Upper lobe of left lung (tissue), 6 donors: ENCODE data around the gene B4GALNT4. TPM values are rescaled to one million over a fixed set of nuclear protein-coding genes. Genes with fewer than 3 reads are reported as not detected.
"Not testable (repeated sequence)": the region's sequence is repeated elsewhere in the genome, so short reads cannot be mapped to it uniquely, and the experiment has no call there.

Experiments
- ATAC-seq, 2 donors: fragments of 200-7000 bp; cut with Tn5 transposase; one replicate each; pipeline ENCODE4 v1.9.1; 2022; ENCODE audit warnings: mild to moderate bottlenecking in 2 of 2, moderate library complexity in 2 of 2; ENCODE audit not compliant: low FRiP score in 2 of 2
- DNase-seq, 2 donors: peaks; one replicate each; pipeline ENCODE4 v3.0.0-alpha.2; 2019 to 2020
- H3K27ac ChIP-seq, 4 donors: fragments of 200-600 bp; sonication (generic); one replicate each; pipeline ENCODE4 v1.5.1; 2016 to 2019
- H3K27me3 ChIP-seq, 4 donors: fragments of 200-600 bp; sonication (generic); one replicate each; pipeline ENCODE4 v1.5.1; 2017 to 2019
- H3K36me3 ChIP-seq, 4 donors: fragments of 200-600 bp; sonication (generic); one replicate each; pipeline ENCODE4 v1.5.1; 2016 to 2019
- H3K4me1 ChIP-seq, 4 donors: fragments of 200-600 bp; sonication (generic); one replicate each; pipeline ENCODE4 v1.5.1; 2018 to 2019
- H3K4me3 ChIP-seq, 4 donors: fragments of 200-600 bp; sonication (generic); one replicate each; pipeline ENCODE4 v1.5.1; 2017 to 2019; ENCODE audit warnings: mild to moderate bottlenecking in 2 of 4, moderate library complexity in 1 of 4
- H3K9me3 ChIP-seq, 4 donors: fragments of 200-600 bp; sonication (generic); one replicate each; pipeline ENCODE4 v1.5.1; 2018 to 2019
- EP300 ChIP-seq, 4 donors: sonication (generic); formaldehyde crosslinking; IDR thresholded peaks; one replicate each; pipeline ENCODE4 v1.5.1; 2017; ENCODE audit warnings: antibody characterized with exemption in 4 of 4, control low read depth in 2 of 4
- POLR2A ChIP-seq, 4 donors: fragments of 450-650 bp; IDR thresholded peaks; one replicate each; pipeline ENCODE4 v1.5.1; 2016 to 2017; ENCODE audit warnings: antibody characterized with exemption in 4 of 4, mild to moderate bottlenecking in 2 of 4
- POLR2AphosphoS5 ChIP-seq, 2 donors: sonication (generic); formaldehyde crosslinking; IDR thresholded peaks; one replicate each; pipeline ENCODE4 v1.5.1; 2017; ENCODE audit warnings: antibody characterized with exemption in 2 of 2
- WGBS, 2 donors: methylation state at CpG; one replicate each; pipeline ENCODE4 v1.1.5; 2017 to 2018; 5-methylcytosine and 5-hydroxymethylcytosine counted together
- total RNA-seq, 6 donors: library from RNA; depleted of rRNA in 4 of 6; stranded (reverse); fragments of >200 nt in 4 of 6; gene quantifications; one replicate each; pipeline versions ENCODE4 v1.1.0 to v1.2.1, GENCODE V29; 2016 to 2021
- TF ChIP-seq, protein P1 (sequence below), 6 experiments: fragments of 450-650 bp in 4 of 6; fragments of 200-600 bp in 2 of 6; sonication (generic) in 2 of 6; IDR thresholded peaks; one replicate each; pipeline ENCODE4 v1.5.1; 2016 to 2019; ENCODE audit warnings: antibody characterized with exemption in 6 of 6
- donor health status: DM: no; HTN: no; CAD: no; lungs with moderate emphysema.
- donor health status: DM: no; HTN: yes; CAD: no; lungs with severe emphysema.

B4GALNT4 gene
- total RNA-seq, 6 donors from 2014 or later, result 0.23 to 2.1 (median 0.54) TPM; not detected in 1

DNA sequence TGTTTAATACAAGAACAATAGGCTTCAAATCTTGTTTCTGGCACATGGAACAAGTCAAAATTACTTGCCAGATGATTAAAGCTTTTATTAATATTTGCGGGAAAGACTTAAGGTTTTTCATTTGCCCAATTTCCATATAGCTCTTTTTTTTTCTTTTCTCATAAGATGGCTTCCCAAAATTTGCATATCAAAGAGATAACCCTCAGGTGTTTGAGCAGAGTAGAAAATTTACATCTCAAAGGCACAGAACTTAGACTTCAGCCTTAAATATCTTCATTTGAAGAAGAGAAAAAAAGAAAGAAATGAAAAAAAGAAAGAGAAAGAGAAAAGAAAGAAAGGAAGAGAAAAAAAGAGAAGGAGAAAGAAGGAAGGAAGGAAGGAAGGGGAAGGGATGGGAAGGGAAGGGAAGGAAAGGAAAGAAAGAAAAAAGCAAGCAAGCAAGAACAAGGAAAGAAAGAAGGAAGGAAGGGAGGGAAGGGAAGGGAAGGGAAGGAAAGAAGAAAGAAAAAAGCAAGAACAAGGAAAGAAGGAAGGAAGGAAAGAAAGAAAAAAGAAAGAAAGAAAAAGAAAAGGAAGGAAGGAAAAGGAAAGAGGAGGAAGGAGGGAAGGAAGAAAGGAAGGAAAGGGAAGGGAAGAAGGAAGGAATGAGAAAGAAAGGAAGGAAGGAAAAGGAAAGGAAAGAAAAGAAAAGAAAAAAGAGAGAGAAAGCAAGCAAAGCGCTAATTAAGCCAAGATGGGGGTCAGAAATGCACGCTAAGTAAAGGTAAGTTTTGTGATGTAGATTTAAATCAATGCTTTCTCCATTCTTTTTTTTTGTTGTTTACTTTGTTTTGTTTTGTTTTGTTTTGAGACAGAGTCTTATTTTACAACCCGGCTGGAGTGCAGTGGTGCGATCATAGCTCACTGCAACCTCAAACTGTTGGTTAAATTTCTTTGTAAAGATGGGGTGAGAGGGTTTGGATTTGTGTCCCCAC, 28.5 kb upstream of the B4GALNT4 start:
- 61 to 67% methylated on average over 5 of the region's 5 CpGs for WGBS, 2 donors
- DNase-seq, result no peak
- Histone ChIP-seq H3K27ac (peak overlapping the region in 2 of 4 donors; percentile 25 to 51), H3K36me3 (no peaks in the 10 kb centered on the region), H3K4me1 (peaks cover 9 to 12% (median 10%) of the 10 kb centered on the region in 4 donors), H3K9me3 (no peaks in the 10 kb centered on the region), H3K4me3 (no peak overlapping the region), H3K27me3 (no peaks in the 10 kb centered on the region)
- TF ChIP-seq POLR2AphosphoS5 (IDR thresholded peaks at IDR 0.05) (no peak), EP300 (IDR thresholded peaks at IDR 0.05) (no peak), POLR2A (IDR thresholded peaks at IDR 0.05) (no peak)
- TF ChIP-seq, protein P1, sequence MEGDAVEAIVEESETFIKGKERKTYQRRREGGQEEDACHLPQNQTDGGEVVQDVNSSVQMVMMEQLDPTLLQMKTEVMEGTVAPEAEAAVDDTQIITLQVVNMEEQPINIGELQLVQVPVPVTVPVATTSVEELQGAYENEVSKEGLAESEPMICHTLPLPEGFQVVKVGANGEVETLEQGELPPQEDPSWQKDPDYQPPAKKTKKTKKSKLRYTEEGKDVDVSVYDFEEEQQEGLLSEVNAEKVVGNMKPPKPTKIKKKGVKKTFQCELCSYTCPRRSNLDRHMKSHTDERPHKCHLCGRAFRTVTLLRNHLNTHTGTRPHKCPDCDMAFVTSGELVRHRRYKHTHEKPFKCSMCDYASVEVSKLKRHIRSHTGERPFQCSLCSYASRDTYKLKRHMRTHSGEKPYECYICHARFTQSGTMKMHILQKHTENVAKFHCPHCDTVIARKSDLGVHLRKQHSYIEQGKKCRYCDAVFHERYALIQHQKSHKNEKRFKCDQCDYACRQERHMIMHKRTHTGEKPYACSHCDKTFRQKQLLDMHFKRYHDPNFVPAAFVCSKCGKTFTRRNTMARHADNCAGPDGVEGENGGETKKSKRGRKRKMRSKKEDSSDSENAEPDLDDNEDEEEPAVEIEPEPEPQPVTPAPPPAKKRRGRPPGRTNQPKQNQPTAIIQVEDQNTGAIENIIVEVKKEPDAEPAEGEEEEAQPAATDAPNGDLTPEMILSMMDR (IDR thresholded peaks at IDR 0.05), result no peak
- no peak for ATAC-seq

DNA sequence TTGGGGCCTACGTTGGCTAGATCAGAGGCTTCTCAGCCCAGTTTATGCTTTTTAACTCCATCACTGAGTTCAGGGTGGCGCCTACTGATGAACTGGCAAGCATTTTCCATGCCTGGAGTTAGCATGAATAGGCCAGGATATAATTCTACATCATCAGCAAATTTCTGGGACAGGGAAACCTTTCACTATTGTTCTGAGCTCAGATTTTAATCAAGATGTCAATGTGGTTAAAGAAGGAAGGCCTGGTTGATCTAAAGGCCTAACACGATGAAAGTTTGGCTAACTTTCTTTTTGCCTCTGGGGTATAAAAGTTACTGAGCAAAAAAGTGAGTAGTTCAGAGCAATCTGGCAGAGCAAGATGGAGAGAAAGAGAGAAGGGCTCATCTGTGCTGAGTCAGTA, 27.0 kb upstream of the B4GALNT4 start:
- no peak for TF ChIP-seq EP300 (IDR thresholded peaks at IDR 0.05)
- TF ChIP-seq, protein P1 (IDR thresholded peaks at IDR 0.05), result no peak
- TF ChIP-seq POLR2A (IDR thresholded peaks at IDR 0.05), result no peak
- no peak for TF ChIP-seq POLR2AphosphoS5 (IDR thresholded peaks at IDR 0.05)
- Histone ChIP-seq H3K27me3 (no peaks in the 10 kb centered on the region), H3K9me3 (no peaks in the 10 kb centered on the region), H3K36me3 (no peaks in the 10 kb centered on the region), H3K4me3 (no peak overlapping the region), H3K27ac (peak overlapping the region in 3 of 4 donors; percentile 8 to 51 (median 25)), H3K4me1 (peaks cover 0 to 4% (median 0%) of the 10 kb centered on the region in 4 donors)
- 52 to 60% methylated on average over 3 of the region's 3 CpGs for WGBS, 2 donors
- ATAC-seq, result no peak
- no peak for DNase-seq

DNA sequence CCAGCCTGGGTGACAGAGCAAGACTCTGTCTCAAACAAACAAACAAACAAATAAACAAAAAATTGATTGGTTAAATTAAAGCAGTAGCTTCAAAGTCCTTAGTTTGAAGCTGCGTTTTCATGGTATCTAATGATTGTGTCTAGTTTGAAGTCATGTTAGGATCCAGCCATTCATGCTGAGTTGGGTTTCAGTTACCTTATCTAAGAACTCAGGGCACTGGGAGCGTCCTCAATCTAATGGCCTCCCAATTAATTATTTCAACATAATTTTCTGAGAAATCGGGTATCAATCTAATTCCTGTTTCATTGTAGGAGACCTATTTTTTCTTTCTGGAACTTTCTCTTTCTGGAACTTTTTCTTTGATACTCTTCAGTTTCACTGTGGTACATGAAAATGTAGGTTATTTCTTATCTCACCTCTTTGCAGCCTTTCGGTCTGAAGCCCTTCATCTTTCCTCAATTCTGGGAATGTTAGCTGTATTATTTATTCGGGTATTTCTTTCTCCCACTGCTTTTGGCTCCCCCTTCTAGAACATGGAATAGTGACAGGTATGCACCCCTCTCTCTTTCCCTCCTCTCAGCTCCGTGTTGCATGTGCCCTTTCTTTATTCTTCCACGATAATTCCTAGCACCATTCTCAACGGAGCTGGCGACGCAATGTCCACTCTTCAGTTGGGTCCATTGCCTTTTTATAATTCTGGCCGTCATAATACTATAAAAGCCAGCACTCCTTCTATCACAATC, 24.3 kb upstream of the B4GALNT4 start:
- no peak overlapping the region for H3K27ac ChIP-seq
- no peak overlapping the region for H3K4me3 ChIP-seq
- ATAC-seq (no peak), DNase-seq (no peak)
- H3K9me3 ChIP-seq, result no peaks in the 10 kb centered on the region
- TF ChIP-seq EP300 (IDR thresholded peaks at IDR 0.05) (no peak), POLR2A (IDR thresholded peaks at IDR 0.05) (no peak), POLR2AphosphoS5 (IDR thresholded peaks at IDR 0.05) (no peak)
- TF ChIP-seq, protein P1 (IDR thresholded peaks at IDR 0.05), result no peak
- no peaks in the 10 kb centered on the region for H3K27me3 ChIP-seq
- no peaks in the 10 kb centered on the region for H3K36me3 ChIP-seq
- 88 to 93% methylated on average over 11 of the region's 11 CpGs for WGBS, 2 donors
- H3K4me1 ChIP-seq, result peaks cover 0 to 4% (median 0%) of the 10 kb centered on the region in 4 donors

DNA sequence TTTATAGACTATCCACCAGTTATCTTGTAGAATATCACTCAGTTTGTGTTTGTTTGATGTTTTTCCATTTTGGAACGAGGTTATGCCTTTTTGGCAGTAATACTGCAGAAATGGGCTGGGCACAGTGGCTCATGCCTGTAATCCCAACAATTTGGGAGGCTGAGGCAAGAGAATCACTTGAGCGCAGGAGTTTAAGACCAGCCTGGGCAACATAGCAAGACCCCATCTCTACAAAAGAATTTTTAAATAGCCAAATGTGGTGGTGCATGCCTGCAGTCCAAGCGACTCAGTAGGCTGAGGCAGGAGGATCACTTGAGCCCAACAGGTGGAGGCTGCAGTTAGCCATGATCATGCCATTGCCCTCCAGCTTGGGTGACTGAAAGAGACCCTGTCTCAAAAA, 22.8 kb upstream of the B4GALNT4 start:
- no peak for TF ChIP-seq POLR2AphosphoS5 (IDR thresholded peaks at IDR 0.05)
- no peak for TF ChIP-seq EP300 (IDR thresholded peaks at IDR 0.05)
- TF ChIP-seq, protein P1 (IDR thresholded peaks at IDR 0.05), result no peak
- no peak for TF ChIP-seq POLR2A (IDR thresholded peaks at IDR 0.05)
- DNase-seq (no peak), ATAC-seq (no peak)
- 78 to 90% methylated on average over 3 of the region's 3 CpGs for WGBS, 2 donors
- no peaks in the 10 kb centered on the region for H3K9me3 ChIP-seq
- no peak overlapping the region for H3K4me3 ChIP-seq
- no peaks in the 10 kb centered on the region for H3K27me3 ChIP-seq
- peaks cover 0 to 2% (median 0%) of the 10 kb centered on the region in 4 donors for H3K4me1 ChIP-seq
- no peak overlapping the region for H3K27ac ChIP-seq
- H3K36me3 ChIP-seq, result no peaks in the 10 kb centered on the region

DNA sequence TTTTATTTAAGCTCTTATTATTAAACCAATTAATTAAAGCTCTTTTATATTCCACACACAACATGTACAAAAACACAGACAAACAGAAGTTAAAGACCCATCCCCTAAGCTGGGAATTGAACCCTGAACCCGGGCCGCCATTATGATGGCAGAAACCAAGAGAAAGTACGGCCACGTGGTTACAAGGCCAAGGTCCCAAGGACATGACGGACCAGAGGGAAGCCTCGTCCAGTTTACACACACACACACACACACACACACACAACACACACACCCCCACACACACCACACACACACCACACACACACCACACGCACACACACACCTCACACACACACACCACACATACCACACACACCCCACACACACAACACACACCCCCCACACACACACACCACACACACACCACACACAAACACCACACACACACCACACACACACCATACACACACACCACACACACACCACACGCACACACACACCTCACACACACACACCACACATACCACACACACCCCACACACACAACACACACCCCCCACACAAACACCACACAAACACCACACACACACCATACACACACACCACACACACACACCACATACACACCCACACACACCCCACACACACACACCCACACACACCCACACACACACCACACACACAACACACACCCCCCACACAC, 19.9 kb upstream of the B4GALNT4 start:
- H3K36me3 ChIP-seq, H3K27me3 ChIP-seq, H3K4me3 ChIP-seq, DNase-seq, ATAC-seq, H3K9me3 ChIP-seq, H3K27ac ChIP-seq: not testable (repeated sequence)
- peaks cover 13 to 19% (median 17%) of the 10 kb centered on the region in 4 donors for H3K4me1 ChIP-seq
- 91 to 99% methylated on average over 8 of the region's 8 CpGs for WGBS, 2 donors

DNA sequence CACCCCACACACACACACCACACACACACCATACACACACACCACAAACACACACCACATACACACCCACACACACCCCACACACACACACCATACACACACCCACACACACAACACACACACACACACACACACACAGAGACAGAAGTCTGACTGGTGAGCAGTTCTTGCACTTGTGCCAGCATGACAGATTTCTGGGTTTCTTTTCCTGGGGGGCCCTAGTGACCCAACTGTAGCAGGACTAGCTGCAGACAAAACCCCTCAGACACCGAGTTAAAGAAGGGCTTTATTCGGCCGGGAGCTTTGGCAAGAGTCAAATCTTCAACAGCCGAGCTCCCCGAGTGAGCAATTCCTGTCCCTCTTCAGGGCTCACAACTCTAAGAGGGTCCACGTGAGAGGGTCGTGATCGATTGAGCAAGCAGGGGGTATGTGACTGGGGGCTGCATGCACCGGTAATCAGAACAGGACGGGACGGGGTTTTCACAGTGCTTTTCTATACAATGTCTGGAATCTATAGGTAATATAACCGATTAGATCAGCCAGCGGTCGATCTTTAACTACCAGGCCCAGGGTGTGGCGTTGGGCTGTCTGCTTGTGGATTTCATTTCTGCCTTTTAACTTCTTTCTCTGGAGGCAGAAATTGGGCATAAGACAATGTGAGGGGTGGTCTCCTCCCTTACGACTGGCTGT, 19.1 kb upstream of the B4GALNT4 start:
- H3K9me3 ChIP-seq, H3K27ac ChIP-seq, ATAC-seq, H3K36me3 ChIP-seq, H3K27me3 ChIP-seq, DNase-seq, H3K4me3 ChIP-seq: not testable (repeated sequence)
- 69 to 70% methylated on average over 15 to 16 of the region's 16 CpGs for WGBS, 2 donors
- H3K4me1 ChIP-seq, result peaks cover 19 to 26% (median 22%) of the 10 kb centered on the region in 4 donors
